GM18508 (cell line): ENCODE measurements around the gene APOA1.
"Not testable (repeated sequence)": the region's sequence is repeated elsewhere in the genome, so short reads cannot be mapped to it uniquely, and the experiment has no call there.

ENCODE experiments used
- ATAC-seq: cut with Tn5 transposase; IDR thresholded peaks from one replicate; pipeline ENCODE4 v1.9.1; 2021; ENCODE audit warnings: moderate number of reproducible peaks; ENCODE audit not compliant: insufficient read depth, unreplicated experiment

Gene APOA1

GRCh38 chr11:116835791-116836631, 1.4 kb downstream of the APOA1 start:
- no peak for ATAC-seq

DNA sequence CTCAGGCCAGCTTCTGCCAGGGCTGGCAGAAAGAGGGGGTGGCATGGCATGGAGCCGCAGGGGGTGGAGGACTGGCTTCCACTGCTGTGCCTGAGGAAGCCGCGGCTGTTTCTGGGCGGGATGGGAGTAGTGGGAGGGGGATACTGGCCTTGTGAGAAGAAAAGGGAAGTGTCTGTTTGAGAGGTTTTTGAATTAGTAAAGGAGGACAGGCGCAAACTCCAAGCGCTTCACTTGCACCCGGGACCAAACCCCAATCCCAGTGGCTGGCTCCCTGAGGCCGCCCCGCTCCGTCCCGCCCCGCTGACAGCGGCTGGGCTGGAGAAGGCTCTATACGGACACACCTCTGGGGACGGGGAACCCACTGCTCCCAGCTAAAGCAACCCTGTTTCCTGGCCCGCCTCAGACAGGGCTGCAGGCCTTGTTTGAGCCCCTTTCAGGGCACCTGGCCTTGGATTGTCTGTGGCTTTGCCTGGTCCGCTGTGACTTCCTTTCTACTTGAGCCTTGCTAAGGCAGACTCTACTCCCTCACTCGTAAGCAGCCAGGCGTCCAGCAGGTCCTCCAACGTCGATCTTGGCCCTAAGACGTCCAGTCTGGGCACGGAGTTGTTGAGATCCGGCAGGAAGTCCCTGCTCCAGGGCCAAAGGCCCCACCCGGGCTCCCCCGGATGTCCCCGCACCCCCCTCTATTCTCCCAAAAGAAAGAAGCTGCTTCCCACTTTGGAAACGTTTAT, 2.2 kb downstream of the APOA1 start:
- no peak for ATAC-seq

DNA sequence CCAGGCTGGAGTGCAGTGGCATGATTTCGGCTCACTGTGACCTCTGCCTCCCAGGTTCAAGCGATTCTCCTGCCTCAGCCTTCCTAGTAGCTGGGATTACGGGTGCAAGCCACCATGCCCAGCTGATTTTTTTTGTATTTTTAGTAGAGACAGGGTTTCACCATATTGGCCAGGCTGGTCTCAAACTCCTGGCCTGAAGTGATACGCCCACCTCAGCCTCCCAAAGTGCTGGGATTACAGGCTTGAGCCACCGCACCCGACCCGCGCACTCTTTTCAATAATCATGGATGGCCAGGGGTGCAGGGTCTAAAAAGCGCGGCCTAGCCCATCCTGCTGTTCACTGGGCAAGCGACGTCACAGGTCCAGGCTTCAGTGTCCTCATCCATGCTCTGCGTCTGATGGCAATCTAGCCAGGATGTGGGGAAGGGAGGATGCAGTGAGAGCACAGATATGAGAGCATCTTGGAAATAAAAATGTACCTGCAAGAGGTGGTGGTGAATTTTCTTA, 2.8 kb downstream of the APOA1 start:
- not testable (repeated sequence) for ATAC-seq

GRCh38 chr11:116833816-116834534, 3.4 kb downstream of the APOA1 start:
- no peak for ATAC-seq

DNA sequence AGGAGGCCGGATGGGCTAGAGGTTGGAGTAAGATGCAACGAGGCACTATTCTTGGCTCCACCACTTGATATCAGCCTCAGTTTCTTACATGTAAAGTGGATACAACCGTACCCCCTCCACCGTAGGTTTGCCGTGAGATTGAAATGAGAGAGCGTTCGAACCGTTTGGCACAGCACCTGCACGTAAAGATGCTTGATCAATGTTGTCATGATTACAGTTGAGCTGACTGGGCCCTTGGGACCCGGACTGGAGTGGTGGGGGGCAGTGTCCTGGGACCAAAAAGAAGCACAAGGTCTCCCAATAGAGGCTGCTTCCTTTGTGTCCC, 4.0 kb downstream of the APOA1 start:
- no peak for ATAC-seq

DNA sequence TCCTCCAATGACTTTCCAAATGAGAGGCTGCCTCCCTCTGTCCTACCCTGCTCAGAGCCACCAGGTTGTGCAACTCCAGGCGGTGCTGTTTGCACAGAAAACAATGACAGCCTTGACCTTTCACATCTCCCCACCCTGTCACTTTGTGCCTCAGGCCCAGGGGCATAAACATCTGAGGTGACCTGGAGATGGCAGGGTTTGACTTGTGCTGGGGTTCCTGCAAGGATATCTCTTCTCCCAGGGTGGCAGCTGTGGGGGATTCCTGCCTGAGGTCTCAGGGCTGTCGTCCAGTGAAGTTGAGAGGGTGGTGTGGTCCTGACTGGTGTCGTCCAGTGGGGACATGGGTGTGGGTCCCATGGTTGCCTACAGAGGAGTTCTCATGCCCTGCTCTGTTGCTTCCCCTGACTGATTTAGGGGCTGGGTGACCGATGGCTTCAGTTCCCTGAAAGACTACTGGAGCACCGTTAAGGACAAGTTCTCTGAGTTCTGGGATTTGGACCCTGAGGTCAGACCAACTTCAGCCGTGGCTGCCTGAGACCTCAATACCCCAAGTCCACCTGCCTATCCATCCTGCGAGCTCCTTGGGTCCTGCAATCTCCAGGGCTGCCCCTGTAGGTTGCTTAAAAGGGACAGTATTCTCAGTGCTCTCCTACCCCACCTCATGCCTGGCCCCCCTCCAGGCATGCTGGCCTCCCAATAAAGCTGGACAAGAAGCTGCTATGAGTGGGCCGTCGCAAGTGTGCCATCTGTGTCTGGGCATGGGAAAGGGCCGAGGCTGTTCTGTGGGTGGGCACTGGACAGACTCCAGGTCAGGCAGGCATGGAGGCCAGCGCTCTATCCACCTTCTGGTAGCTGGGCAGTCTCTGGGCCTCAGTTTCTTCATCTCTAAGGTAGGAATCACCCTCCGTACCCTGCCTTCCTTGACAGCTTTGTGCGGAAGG, 4.8 kb downstream of the APOA1 start:
- ATAC-seq = no peak

DNA sequence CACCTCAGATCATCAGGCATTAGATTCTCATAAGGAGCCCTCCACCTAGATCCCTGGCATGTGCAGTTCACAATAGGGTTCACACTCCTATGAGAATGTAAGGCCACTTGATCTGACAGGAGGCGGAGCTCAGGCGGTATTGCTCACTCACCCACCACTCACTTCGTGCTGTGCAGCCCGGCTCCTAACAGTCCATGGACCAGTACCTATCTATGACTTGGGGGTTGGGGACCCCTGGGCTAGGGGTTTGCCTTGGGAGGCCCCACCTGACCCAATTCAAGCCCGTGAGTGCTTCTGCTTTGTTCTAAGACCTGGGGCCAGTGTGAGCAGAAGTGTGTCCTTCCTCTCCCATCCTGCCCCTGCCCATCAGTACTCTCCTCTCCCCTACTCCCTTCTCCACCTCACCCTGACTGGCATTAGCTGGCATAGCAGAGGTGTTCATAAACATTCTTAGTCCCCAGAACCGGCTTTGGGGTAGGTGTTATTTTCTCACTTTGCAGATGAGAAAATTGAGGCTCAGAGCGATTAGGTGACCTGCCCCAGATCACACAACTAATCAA, 5.6 kb downstream of the APOA1 start:
- no peak for ATAC-seq

- ATAC-seq = no peak
Observed at GRCh38 chr11:116830184-116830912, 7.1 kb downstream of the APOA1 start.

GRCh38 chr11:116829525-116830183, 7.8 kb downstream of the APOA1 start, which contains the start of gene APOC3:
Gene APOC3, plus strand, starts transcription at chr11:116829907. Its CDS starts 676 bp downstream, at chr11:116830583.
- ATAC-seq = no peak

GRCh38 chr11:116828632-116829524, 8.5 kb downstream of the APOA1 start:
- ATAC-seq = no peak

DNA sequence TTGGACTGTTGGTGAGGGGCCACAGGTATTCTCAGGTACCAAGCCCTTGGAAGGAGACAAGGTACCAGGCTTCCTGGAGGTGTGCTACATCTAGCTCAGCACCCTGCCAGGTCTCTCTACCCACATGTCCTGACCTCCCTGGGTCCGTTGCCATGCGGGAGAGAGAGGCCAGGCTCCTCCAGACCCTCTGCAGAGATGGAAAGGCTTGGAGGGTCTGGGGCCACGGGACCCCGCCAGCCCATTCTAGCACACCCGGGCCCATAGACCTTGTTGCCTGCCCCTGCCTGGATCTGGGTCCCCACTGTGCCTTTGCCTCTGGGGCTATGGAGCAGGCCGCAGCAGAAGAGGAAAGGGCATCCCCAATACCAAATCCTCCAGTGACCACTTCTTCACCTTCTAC, 10.0 kb downstream of the APOA1 start:
- no peak for ATAC-seq

DNA sequence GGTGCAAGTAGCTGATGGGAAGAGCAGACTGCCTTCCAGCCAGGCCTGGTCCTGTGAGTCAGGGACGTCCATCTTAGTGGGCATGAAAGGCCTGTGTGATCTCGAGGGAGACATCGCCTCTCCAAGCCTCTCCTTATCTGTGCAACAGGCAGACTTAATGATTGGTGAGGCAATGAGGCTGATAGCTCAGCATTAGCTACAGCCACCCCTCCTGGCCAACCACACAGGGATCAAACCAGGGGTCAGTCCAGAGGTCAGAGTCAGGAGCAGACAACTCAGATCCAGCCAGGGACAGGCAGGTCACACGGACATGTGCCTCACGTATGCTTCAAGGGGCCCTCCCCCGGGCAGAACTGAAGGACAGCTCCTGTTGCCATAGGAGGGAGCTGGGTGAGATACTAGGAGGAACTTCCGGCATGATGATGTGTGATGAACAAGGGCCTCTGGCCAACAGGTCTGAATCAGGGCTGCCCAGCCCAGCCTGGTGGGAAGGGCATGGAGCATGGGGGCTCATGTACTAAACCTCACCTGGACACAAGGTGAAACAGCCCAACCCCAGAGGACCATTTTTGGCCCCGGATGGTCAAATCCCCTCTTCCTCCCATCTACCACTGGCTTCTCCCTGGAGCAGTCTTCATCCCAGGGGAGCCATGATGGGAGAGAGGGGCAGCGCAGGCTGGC, 10.5 kb downstream of the APOA1 start:
- ATAC-seq = no peak

DNA sequence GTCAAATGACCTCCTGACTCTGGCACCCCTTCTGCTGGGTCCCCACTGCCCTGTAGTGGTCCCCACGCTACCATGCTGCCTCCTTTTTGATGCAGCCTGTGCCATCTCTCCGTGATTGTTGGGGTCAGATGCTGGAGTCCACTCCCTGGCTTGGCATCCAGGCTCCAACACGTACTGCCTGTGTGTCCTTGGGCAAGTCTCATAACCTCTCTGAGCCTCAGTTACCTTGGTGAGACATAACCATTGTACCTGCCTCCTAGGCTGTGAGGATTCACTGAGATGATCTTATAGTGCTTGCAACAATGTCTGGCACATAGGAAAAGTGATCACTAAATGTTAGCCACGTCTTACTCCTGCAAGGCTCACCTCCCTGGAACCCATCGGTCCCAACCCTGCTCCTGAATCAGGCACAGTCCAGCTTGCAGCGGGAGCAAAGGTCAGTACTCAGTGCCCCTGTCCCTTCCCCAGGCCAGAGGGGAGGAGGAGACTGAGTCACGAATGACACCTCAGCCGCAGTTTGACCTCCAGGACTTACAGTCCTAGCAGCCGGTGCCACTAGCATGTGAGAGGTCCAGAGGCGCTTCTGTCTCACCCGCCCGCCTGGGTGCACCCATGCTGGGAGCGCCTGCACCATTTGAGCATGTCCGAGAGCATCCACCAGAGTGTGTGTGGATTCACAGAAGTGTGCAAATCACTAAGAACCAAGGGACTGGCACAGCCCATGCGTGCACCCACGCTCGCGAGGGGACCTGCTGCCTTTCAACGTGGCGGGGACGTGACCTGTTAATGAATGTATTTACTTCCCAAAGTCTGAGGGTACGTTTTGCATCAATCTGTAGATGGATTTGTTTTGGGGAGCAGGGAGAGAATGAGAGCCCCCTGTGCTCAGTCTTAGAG, 11.3 kb downstream of the APOA1 start:
- no peak for ATAC-seq

- no peak for ATAC-seq
Observed at GRCh38 chr11:116825434-116825833, 12.0 kb downstream of the APOA1 start.

DNA sequence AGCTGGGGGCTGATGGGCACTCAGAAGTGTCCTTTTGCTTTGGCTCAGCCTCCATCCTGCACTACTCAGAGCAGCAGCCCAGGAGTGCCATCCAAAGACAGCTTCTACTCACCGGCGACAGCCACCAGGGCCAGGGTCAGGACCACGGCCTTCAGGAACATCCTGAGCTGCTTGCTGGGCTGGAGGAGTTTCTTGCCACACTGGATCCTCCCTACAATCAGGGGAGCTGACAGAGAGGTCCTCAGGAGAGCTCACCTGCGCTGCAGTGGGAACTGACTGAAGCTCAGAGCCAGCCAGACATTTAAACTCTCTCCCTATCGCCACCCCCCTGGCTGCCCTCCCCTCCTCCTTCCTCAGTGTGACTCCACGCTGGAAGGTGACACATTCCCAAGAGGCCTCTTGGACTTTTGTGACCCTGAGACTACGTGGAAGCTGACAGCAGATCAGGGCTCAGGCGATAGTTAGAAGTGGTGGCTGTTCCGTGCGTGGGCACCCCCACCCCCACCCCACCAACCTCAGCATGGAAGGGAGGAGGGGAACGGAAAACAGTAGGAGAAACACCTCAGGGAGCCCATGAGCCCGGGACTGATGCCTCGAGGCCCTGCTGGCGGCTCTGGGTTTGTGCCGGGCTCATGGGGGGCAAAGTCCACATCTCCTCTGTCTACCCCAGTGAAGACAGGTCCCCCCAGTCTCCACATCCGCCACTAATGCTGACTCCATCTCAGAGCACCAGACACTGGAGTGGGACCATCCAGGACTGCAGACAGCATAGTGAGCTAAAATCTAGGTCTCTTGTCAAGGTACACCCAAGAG, 14.2 kb downstream of the APOA1 start, which contains the start of gene APOA4:
Gene APOA4, minus strand, starts transcription at position 274 of the 813 bp plus-strand sequence. Its CDS starts 113 bp downstream, at position 161.
- no peak for ATAC-seq
